HEK293 (cell line): ENCODE measurements around the gene ATP2B3.

Experiments used
- EGR2 ChIP-seq: fragments of 450-650 bp; formaldehyde crosslinking; IDR thresholded peaks from 2 replicates; pipeline ENCODE4 v1.5.1; 2016; ENCODE audit warnings: low read depth, missing biosample characterization, missing genetic modification characterization
- KLF8 ChIP-seq: fragments of 450-650 bp; formaldehyde crosslinking; IDR thresholded peaks from 2 replicates; pipeline ENCODE4 v1.5.1; 2016; ENCODE audit warnings: missing biosample characterization, missing genetic modification characterization
- MZF1 ChIP-seq: fragments of 450-650 bp; formaldehyde crosslinking; IDR thresholded peaks from 2 replicates; pipeline ENCODE4 v1.5.1; 2017; ENCODE audit warnings: missing biosample characterization, missing genetic modification characterization, borderline replicate concordance
- REPIN1 ChIP-seq: fragments of 450-650 bp; formaldehyde crosslinking; IDR thresholded peaks from 2 replicates; pipeline ENCODE4 v1.5.1; 2017; ENCODE audit warnings: missing biosample characterization, missing genetic modification characterization, low read depth
- SCRT1 ChIP-seq: fragments of 450-650 bp; formaldehyde crosslinking; IDR thresholded peaks from 2 replicates; pipeline ENCODE4 v1.5.1; 2016; ENCODE audit warnings: missing biosample characterization, missing genetic modification characterization, borderline replicate concordance
- ZBTB21 ChIP-seq: fragments of 450-650 bp; formaldehyde crosslinking; IDR thresholded peaks from 2 replicates; pipeline ENCODE4 v1.5.1; 2017; ENCODE audit warnings: missing biosample characterization, missing genetic modification characterization
- ZEB2 ChIP-seq: fragments of 450-650 bp; formaldehyde crosslinking; IDR thresholded peaks from 2 replicates; pipeline ENCODE4 v1.5.1; 2016; ENCODE audit warnings: missing biosample characterization, missing genetic modification characterization
- ZNF112 ChIP-seq: fragments of 450-650 bp; formaldehyde crosslinking; IDR thresholded peaks from 2 replicates; pipeline ENCODE4 v1.5.0; 2017; ENCODE audit warnings: missing biosample characterization, missing genetic modification characterization
- ZNF132 ChIP-seq: fragments of 450-650 bp; formaldehyde crosslinking; IDR thresholded peaks from 2 replicates; pipeline ENCODE4 v1.5.1; 2017; ENCODE audit warnings: missing biosample characterization, missing genetic modification characterization, borderline replicate concordance
- ZNF138 ChIP-seq: fragments of 450-650 bp; formaldehyde crosslinking; IDR thresholded peaks from 2 replicates; pipeline ENCODE4 v1.5.1; 2016; ENCODE audit warnings: missing biosample characterization, missing genetic modification characterization, borderline replicate concordance
- ZNF16 ChIP-seq: fragments of 450-650 bp; formaldehyde crosslinking; IDR thresholded peaks from 2 replicates; pipeline ENCODE4 v1.5.1; 2016; ENCODE audit warnings: low read depth, missing biosample characterization, missing genetic modification characterization
- ZNF169 ChIP-seq: fragments of 450-650 bp; formaldehyde crosslinking; IDR thresholded peaks from 2 replicates; pipeline ENCODE4 v1.5.1; 2016; ENCODE audit warnings: missing biosample characterization, missing genetic modification characterization
- ZNF19 ChIP-seq: fragments of 450-650 bp; formaldehyde crosslinking; IDR thresholded peaks from 2 replicates; pipeline ENCODE4; 2016; ENCODE audit warnings: missing biosample characterization, missing genetic modification characterization, low read depth
- ZNF211 ChIP-seq: fragments of 450-650 bp; formaldehyde crosslinking; IDR thresholded peaks from 2 replicates; pipeline ENCODE4 v1.5.1; 2016; ENCODE audit warnings: low read depth, missing biosample characterization, missing genetic modification characterization
- ZNF302 ChIP-seq: fragments of 450-650 bp; formaldehyde crosslinking; IDR thresholded peaks from 2 replicates; pipeline ENCODE4 v1.5.1; 2016; ENCODE audit warnings: missing biosample characterization, missing genetic modification characterization, low read depth
- ZNF416 ChIP-seq: fragments of 450-650 bp; formaldehyde crosslinking; IDR thresholded peaks from 2 replicates; pipeline ENCODE4 v1.5.1; 2016; ENCODE audit warnings: missing biosample characterization, missing genetic modification characterization
- ZNF529 ChIP-seq: fragments of 450-650 bp; formaldehyde crosslinking; IDR thresholded peaks from 2 replicates; pipeline ENCODE4 v1.5.1; 2017; ENCODE audit warnings: missing genetic modification characterization, missing biosample characterization; ENCODE audit not compliant: insufficient replicate concordance
- ZNF571 ChIP-seq: fragments of 450-650 bp; formaldehyde crosslinking; IDR thresholded peaks from 2 replicates; pipeline ENCODE4 v1.5.0; 2017; ENCODE audit warnings: missing biosample characterization, missing genetic modification characterization
- ZNF621 ChIP-seq: fragments of 450-650 bp; formaldehyde crosslinking; IDR thresholded peaks from 2 replicates; pipeline ENCODE4 v1.5.1; 2017; ENCODE audit warnings: missing biosample characterization, missing genetic modification characterization
- ZNF658 ChIP-seq: fragments of 450-650 bp; formaldehyde crosslinking; IDR thresholded peaks from 2 replicates; pipeline ENCODE4; 2016; ENCODE audit warnings: missing biosample characterization, missing genetic modification characterization
- ZNF76 ChIP-seq: fragments of 450-650 bp; formaldehyde crosslinking; IDR thresholded peaks from 2 replicates; pipeline ENCODE4; 2016; ENCODE audit warnings: low read depth, missing biosample characterization, missing genetic modification characterization, borderline replicate concordance
- ZNF785 ChIP-seq: fragments of 450-650 bp; formaldehyde crosslinking; IDR thresholded peaks from 2 replicates; pipeline ENCODE4 v1.5.1; 2016; ENCODE audit warnings: missing biosample characterization, missing genetic modification characterization
- ZSCAN16 ChIP-seq: fragments of 450-650 bp; formaldehyde crosslinking; IDR thresholded peaks from 2 replicates; pipeline ENCODE4 v1.5.1; 2016; ENCODE audit warnings: missing biosample characterization, missing genetic modification characterization
- ZSCAN30 ChIP-seq: fragments of 450-650 bp; IDR thresholded peaks from 2 replicates; pipeline ENCODE4 v1.5.1; 2018; ENCODE audit warnings: missing biosample characterization, mild to moderate bottlenecking, missing genetic modification characterization, moderate library complexity
- TF ChIP-seq, protein P1 (sequence below): fragments of 450-650 bp; formaldehyde crosslinking; IDR thresholded peaks from 2 replicates; pipeline ENCODE4 v1.5.1; 2016; ENCODE audit warnings: missing biosample characterization, missing genetic modification characterization
- TF ChIP-seq, protein P2 (sequence below): fragments of 450-650 bp; formaldehyde crosslinking; IDR thresholded peaks from 2 replicates; pipeline ENCODE4 v1.5.1; 2017; ENCODE audit warnings: missing biosample characterization, missing genetic modification characterization
- TF ChIP-seq, protein P3 (sequence below): sonication (generic); formaldehyde crosslinking; IDR thresholded peaks from 2 replicates; pipeline ENCODE4 v1.8.1; 2022; ENCODE audit warnings: mild to moderate bottlenecking, moderate library complexity, missing genetic modification reagents
- TF ChIP-seq, protein P4 (sequence below): fragments of 450-650 bp; formaldehyde crosslinking; IDR thresholded peaks from 2 replicates; pipeline ENCODE4 v1.5.1; 2017; ENCODE audit warnings: missing biosample characterization, missing genetic modification characterization
- TF ChIP-seq, protein P5 (sequence below): fragments of 450-650 bp; formaldehyde crosslinking; IDR thresholded peaks from 2 replicates; pipeline ENCODE4 v1.5.1; 2016; ENCODE audit warnings: missing biosample characterization, missing genetic modification characterization
- TF ChIP-seq, protein P6 (sequence below): fragments of 450-650 bp; formaldehyde crosslinking; IDR thresholded peaks from 2 replicates; pipeline ENCODE4 v1.5.1; 2016; ENCODE audit warnings: missing biosample characterization, missing genetic modification characterization

The ATP2B3 gene

DNA sequence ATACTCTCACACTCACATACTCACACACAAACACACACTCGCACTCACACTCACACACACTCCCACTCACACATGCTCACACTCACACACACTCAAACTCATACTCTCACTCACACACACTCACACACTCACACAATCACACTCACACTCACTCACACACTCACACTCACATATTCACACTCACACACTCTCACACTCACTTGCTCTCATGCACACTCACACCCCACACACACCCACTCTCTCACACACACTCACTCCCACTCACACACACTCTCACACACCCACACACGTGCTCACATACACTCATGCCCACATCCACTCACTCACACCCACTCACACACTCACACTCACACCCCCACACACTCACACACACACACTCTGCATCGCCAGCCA is 4.9 kb upstream of the ATP2B3 start (continued):
- no peak for TF ChIP-seq ZSCAN16 (tag by site-specific recombination)
- TF ChIP-seq, protein P1, sequence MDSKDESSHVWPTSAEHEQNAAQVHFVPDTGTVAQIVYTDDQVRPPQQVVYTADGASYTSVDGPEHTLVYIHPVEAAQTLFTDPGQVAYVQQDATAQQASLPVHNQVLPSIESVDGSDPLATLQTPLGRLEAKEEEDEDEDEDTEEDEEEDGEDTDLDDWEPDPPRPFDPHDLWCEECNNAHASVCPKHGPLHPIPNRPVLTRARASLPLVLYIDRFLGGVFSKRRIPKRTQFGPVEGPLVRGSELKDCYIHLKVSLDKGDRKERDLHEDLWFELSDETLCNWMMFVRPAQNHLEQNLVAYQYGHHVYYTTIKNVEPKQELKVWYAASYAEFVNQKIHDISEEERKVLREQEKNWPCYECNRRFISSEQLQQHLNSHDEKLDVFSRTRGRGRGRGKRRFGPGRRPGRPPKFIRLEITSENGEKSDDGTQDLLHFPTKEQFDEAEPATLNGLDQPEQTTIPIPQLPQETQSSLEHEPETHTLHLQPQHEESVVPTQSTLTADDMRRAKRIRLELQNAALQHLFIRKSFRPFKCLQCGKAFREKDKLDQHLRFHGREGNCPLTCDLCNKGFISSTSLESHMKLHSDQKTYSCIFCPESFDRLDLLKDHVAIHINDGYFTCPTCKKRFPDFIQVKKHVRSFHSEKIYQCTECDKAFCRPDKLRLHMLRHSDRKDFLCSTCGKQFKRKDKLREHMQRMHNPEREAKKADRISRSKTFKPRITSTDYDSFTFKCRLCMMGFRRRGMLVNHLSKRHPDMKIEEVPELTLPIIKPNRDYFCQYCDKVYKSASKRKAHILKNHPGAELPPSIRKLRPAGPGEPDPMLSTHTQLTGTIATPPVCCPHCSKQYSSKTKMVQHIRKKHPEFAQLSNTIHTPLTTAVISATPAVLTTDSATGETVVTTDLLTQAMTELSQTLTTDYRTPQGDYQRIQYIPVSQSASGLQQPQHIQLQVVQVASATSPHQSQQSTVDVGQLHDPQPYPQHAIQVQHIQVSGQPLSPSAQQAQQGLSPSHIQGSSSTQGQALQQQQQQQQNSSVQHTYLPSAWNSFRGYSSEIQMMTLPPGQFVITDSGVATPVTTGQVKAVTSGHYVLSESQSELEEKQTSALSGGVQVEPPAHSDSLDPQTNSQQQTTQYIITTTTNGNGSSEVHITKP (tag by site-specific recombination): no peak
- peak; percentile 56; the same call in 1 of the 2 replicates for TF ChIP-seq ZNF571 (tag by site-specific recombination)
- no peak for TF ChIP-seq KLF8 (tag by site-specific recombination)
- no peak for TF ChIP-seq SCRT1 (tag by site-specific recombination)
- no peak; the same call in 1 of the 2 replicates for TF ChIP-seq ZNF211
- TF ChIP-seq ZNF621 (tag by site-specific recombination): peak; percentile 73; the same call in 1 of the 2 replicates
- no peak for TF ChIP-seq ZNF132
- TF ChIP-seq, protein P2, sequence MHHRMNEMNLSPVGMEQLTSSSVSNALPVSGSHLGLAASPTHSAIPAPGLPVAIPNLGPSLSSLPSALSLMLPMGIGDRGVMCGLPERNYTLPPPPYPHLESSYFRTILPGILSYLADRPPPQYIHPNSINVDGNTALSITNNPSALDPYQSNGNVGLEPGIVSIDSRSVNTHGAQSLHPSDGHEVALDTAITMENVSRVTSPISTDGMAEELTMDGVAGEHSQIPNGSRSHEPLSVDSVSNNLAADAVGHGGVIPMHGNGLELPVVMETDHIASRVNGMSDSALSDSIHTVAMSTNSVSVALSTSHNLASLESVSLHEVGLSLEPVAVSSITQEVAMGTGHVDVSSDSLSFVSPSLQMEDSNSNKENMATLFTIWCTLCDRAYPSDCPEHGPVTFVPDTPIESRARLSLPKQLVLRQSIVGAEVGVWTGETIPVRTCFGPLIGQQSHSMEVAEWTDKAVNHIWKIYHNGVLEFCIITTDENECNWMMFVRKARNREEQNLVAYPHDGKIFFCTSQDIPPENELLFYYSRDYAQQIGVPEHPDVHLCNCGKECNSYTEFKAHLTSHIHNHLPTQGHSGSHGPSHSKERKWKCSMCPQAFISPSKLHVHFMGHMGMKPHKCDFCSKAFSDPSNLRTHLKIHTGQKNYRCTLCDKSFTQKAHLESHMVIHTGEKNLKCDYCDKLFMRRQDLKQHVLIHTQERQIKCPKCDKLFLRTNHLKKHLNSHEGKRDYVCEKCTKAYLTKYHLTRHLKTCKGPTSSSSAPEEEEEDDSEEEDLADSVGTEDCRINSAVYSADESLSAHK (tag by site-specific recombination): no peak
- 0 out of 2 replicates have a peak, but pooled peaks have one; percentile 31 for TF ChIP-seq ZNF76 (tag by site-specific recombination)
- TF ChIP-seq, protein P3, sequence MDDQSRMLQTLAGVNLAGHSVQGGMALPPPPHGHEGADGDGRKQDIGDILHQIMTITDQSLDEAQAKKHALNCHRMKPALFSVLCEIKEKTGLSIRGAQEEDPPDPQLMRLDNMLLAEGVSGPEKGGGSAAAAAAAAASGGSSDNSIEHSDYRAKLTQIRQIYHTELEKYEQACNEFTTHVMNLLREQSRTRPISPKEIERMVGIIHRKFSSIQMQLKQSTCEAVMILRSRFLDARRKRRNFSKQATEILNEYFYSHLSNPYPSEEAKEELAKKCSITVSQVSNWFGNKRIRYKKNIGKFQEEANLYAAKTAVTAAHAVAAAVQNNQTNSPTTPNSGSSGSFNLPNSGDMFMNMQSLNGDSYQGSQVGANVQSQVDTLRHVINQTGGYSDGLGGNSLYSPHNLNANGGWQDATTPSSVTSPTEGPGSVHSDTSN (CRISPR knock-in tag): no peak
- no peak for TF ChIP-seq ZNF302 (tag by site-specific recombination)
- no peak for TF ChIP-seq ZBTB21
- no peak for TF ChIP-seq ZNF138 (tag by site-specific recombination)
- peak; percentile 75; the same call in 1 of the 2 replicates for TF ChIP-seq ZNF658 (tag by site-specific recombination)
- TF ChIP-seq, protein P4, sequence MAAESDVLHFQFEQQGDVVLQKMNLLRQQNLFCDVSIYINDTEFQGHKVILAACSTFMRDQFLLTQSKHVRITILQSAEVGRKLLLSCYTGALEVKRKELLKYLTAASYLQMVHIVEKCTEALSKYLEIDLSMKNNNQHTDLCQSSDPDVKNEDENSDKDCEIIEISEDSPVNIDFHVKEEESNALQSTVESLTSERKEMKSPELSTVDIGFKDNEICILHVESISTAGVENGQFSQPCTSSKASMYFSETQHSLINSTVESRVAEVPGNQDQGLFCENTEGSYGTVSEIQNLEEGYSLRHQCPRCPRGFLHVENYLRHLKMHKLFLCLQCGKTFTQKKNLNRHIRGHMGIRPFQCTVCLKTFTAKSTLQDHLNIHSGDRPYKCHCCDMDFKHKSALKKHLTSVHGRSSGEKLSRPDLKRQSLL (tag by site-specific recombination): no peak
- TF ChIP-seq REPIN1 (tag by site-specific recombination): no peak
- TF ChIP-seq ZNF169 (tag by site-specific recombination): peak; percentile 33; the same call in 1 of the 2 replicates
- TF ChIP-seq ZNF416 (tag by site-specific recombination): no peak
- no peak for TF ChIP-seq ZEB2 (tag by site-specific recombination)
- TF ChIP-seq, protein P5, sequence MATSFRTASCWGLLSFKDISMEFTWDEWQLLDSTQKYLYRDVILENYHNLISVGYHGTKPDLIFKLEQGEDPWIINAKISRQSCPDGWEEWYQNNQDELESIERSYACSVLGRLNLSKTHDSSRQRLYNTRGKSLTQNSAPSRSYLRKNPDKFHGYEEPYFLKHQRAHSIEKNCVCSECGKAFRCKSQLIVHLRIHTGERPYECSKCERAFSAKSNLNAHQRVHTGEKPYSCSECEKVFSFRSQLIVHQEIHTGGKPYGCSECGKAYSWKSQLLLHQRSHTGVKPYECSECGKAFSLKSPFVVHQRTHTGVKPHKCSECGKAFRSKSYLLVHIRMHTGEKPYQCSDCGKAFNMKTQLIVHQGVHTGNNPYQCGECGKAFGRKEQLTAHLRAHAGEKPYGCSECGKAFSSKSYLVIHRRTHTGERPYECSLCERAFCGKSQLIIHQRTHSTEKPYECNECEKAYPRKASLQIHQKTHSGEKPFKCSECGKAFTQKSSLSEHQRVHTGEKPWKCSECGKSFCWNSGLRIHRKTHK: peak; percentile 20; the same call in 1 of the 2 replicates
- no peak for TF ChIP-seq ZNF529 (tag by site-specific recombination)
- TF ChIP-seq, protein P6, sequence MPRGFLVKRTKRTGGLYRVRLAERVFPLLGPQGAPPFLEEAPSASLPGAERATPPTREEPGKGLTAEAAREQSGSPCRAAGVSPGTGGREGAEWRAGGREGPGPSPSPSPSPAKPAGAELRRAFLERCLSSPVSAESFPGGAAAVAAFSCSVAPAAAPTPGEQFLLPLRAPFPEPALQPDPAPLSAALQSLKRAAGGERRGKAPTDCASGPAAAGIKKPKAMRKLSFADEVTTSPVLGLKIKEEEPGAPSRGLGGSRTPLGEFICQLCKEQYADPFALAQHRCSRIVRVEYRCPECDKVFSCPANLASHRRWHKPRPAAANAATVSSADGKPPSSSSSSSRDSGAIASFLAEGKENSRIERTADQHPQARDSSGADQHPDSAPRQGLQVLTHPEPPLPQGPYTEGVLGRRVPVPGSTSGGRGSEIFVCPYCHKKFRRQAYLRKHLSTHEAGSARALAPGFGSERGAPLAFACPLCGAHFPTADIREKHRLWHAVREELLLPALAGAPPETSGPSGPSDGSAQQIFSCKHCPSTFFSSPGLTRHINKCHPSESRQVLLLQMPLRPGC: no peak; the same call in 1 of the 2 replicates
- no peak for TF ChIP-seq ZSCAN30 (tag by site-specific recombination)
- peak; percentile 100 for TF ChIP-seq EGR2 (tag by site-specific recombination)
- no peak for TF ChIP-seq ZNF16 (tag by site-specific recombination)
- no peak for TF ChIP-seq MZF1 (tag by site-specific recombination)
- TF ChIP-seq ZNF19: no peak
- peak; percentile 89 for TF ChIP-seq ZNF785
- TF ChIP-seq ZNF112 (tag by site-specific recombination): no peak; the same call in 1 of the 2 replicates
